GM21447 (cell line): ENCODE results near the gene POLD2.

Experiments
- ATAC-seq: cut with Tn5 transposase; IDR thresholded peaks from one replicate; pipeline ENCODE4 v1.9.1; 2021; ENCODE audit not compliant: unreplicated experiment

POLD2 gene

GRCh38 chr7:44066111-44066460, 57.3 kb downstream of the POLD2 start:
- ATAC-seq = no peak

GRCh38 chr7:44065431-44066110, 57.8 kb downstream of the POLD2 start, which contains the start of gene PGAM2:
PGAM2 (minus strand) TSS chr7:44065567; CDS start chr7:44065529, 38 bp downstream.
- no peak for ATAC-seq

- ATAC-seq = no peak
Measured at GRCh38 chr7:44064791-44065430, 58.4 kb downstream of the POLD2 start.
